IMR-90 (cell line): Measurements from ENCODE around the gene PTPRN2. TPM values are rescaled to one million over a fixed set of nuclear protein-coding genes. Genes with fewer than 3 reads are reported as not detected.

Experiments
- ATAC-seq: fragments of 200-7000 bp; cut with Tn5 transposase; 2 replicates; pipeline ENCODE4 v1.9.1; 2020; ENCODE audit warnings: low read depth, mild to moderate bottlenecking, moderate library complexity
- BruUV-seq: library from RNA; stranded (reverse); fragments of 400-500 nt; replicated peaks from 2 replicates; lab custom pipeline; 2021; lab: Mats Ljungman, UMichigan
- CTCF ChIA-PET: fragments of 300-600 bp; formaldehyde crosslinking; extraction: SDS; loops from one replicate; lab custom pipeline; 2021; ENCODE audit warnings: antibody characterized with exemption; lab: Yijun Ruan, JAX
- POLR2A ChIA-PET: fragments of 300-600 bp; sonication (Branson Sonifier 250); formaldehyde crosslinking; loops from one replicate; lab custom pipeline; 2022; ENCODE audit warnings: antibody characterized with exemption; ENCODE audit not compliant: unreplicated experiment; lab: Charles Lee
- DNase-seq: peaks from one replicate; pipeline ENCODE4 v3.0.0; 2013
- H2AFZ ChIP-seq: replicated peaks from 2 replicates; pipeline ENCODE3; 2013; ENCODE audit warnings: low read length, mild to moderate bottlenecking; ENCODE audit not compliant: poor library complexity
- H2AK5ac ChIP-seq: 2 replicates; pipeline ENCODE4 v1.6.1; 2013; ENCODE audit warnings: low read depth, low read length, inconsistent platforms
- H2AK9ac ChIP-seq: replicated peaks from 2 replicates; pipeline ENCODE3; 2013; ENCODE audit warnings: mild to moderate bottlenecking, low read depth, low read length, moderate library complexity; ENCODE audit not compliant: poor library complexity
- H2BK120ac ChIP-seq: 2 replicates; pipeline ENCODE4 v1.6.1; 2013; ENCODE audit warnings: low read depth, low read length, inconsistent platforms
- H2BK15ac ChIP-seq: 3 replicates; pipeline ENCODE4 v1.6.1; 2013; ENCODE audit warnings: low read depth, low read length, inconsistent platforms
- H2BK20ac ChIP-seq: 2 replicates; pipeline ENCODE4 v1.6.1; 2013; ENCODE audit warnings: low read depth, mild to moderate bottlenecking, inconsistent platforms, low read length, moderate library complexity
- H2BK5ac ChIP-seq: 2 replicates; pipeline ENCODE4 v1.6.1; 2013; ENCODE audit warnings: mild to moderate bottlenecking, low read depth, low read length, inconsistent platforms; ENCODE audit not compliant: poor library complexity, severe bottlenecking
- H3K14ac ChIP-seq: replicated peaks from 2 replicates; pipeline ENCODE4 v1.6.1; 2013; ENCODE audit warnings: low read depth, low read length, inconsistent platforms
- H3K18ac ChIP-seq: 2 replicates; pipeline ENCODE4 v1.6.1; 2013; ENCODE audit warnings: low read depth, low read length, control low read depth
- H3K23ac ChIP-seq: 2 replicates; pipeline ENCODE4 v1.6.1; 2013; ENCODE audit warnings: low read depth, low read length, inconsistent platforms
- H3K27ac ChIP-seq: 2 replicates; pipeline ENCODE4 v1.5.1; 2013; ENCODE audit warnings: mild to moderate bottlenecking, control low read depth, low read length; ENCODE audit not compliant: insufficient read depth
- H3K27me3 ChIP-seq: 2 replicates; pipeline ENCODE4 v1.6.1; 2013; ENCODE audit warnings: low read length; ENCODE audit not compliant: control insufficient read depth, insufficient read depth
- H3K36me3 ChIP-seq: 2 replicates; pipeline ENCODE4 v1.6.1; 2013; ENCODE audit warnings: low read length, mixed read lengths; ENCODE audit not compliant: control insufficient read depth, insufficient read depth
- H3K4ac ChIP-seq: 2 replicates; pipeline ENCODE4 v1.6.1; 2013; ENCODE audit warnings: low read depth, low read length, inconsistent platforms
- H3K4me1 ChIP-seq: 2 replicates; pipeline ENCODE4 v1.6.1; 2013; ENCODE audit warnings: low read length, mixed read lengths; ENCODE audit not compliant: control insufficient read depth, insufficient read depth
- H3K4me2 ChIP-seq: 2 replicates; pipeline ENCODE4 v1.6.1; 2013; ENCODE audit warnings: low read depth, mild to moderate bottlenecking, control low read depth, low read length, moderate library complexity
- H3K4me3 ChIP-seq: 2 replicates; pipeline ENCODE4 v1.5.1; 2013; ENCODE audit warnings: low read depth, mild to moderate bottlenecking, control low read depth, low read length, moderate library complexity; ENCODE audit not compliant: insufficient read depth
- H3K56ac ChIP-seq: 2 replicates; pipeline ENCODE4 v1.6.1; 2013; ENCODE audit warnings: low read length, inconsistent platforms; ENCODE audit not compliant: insufficient read depth; ENCODE audit errors: extremely low read depth
- H3K79me1 ChIP-seq, 2 experiments: 2 replicates each; pipeline ENCODE4 v1.6.1; 2013; ENCODE audit warnings: low read length in 2 of 2, inconsistent platforms in 1 of 2, low read depth in 1 of 2
- H3K9ac ChIP-seq: 2 replicates; pipeline ENCODE4 v1.6.1; 2013; ENCODE audit warnings: low read depth, low read length, control low read depth
- H3K9me1 ChIP-seq: 2 replicates; pipeline ENCODE4 v1.6.1; 2013; ENCODE audit warnings: low read length, inconsistent platforms; ENCODE audit not compliant: insufficient read depth
- H3K9me3 ChIP-seq: 2 replicates; pipeline ENCODE4 v1.6.1; 2013; ENCODE audit warnings: low read length; ENCODE audit not compliant: control insufficient read depth, insufficient read depth
- H4K20me1 ChIP-seq: 2 replicates; pipeline ENCODE4 v1.6.1; 2013; ENCODE audit warnings: low read length, inconsistent platforms; ENCODE audit not compliant: insufficient read depth
- H4K5ac ChIP-seq: 2 replicates; pipeline ENCODE4 v1.6.1; 2013; ENCODE audit warnings: mild to moderate bottlenecking, low read depth, low read length, control low read depth
- H4K8ac ChIP-seq, 2 experiments: 2 replicates each; pipeline ENCODE4 v1.6.1; 2013; ENCODE audit warnings: low read depth in 2 of 2, low read length in 2 of 2, control low read depth in 1 of 2, inconsistent platforms in 1 of 2
- H4K91ac ChIP-seq: 2 replicates; pipeline ENCODE4 v1.6.1; 2013; ENCODE audit warnings: low read depth, low read length, inconsistent platforms; ENCODE audit not compliant: insufficient read depth
- BHLHE40 ChIP-seq: fragments of 150-350 bp; IDR thresholded peaks from 2 replicates; pipeline ENCODE4 v1.6.1; 2016; ENCODE audit warnings: mild to moderate bottlenecking, low read depth, low read length
- CEBPB ChIP-seq: IDR thresholded peaks from 2 replicates; pipeline ENCODE4 v1.6.1; 2012; ENCODE audit warnings: low read depth, low read length, improper control_type of control experiment
- CHD1 ChIP-seq: IDR thresholded peaks from 2 replicates; pipeline ENCODE4 v1.6.1; 2012; ENCODE audit warnings: low read depth, low read length, improper control_type of control experiment
- CTCF ChIP-seq: conservative IDR thresholded peaks from 2 replicates; pipeline ENCODE4 v1.5.1; 2012; ENCODE audit warnings: mild to moderate bottlenecking, low read depth, low read length, improper control_type of control experiment
- ELK1 ChIP-seq: fragments of 150-350 bp; IDR thresholded peaks from 2 replicates; pipeline ENCODE4 v1.6.1; 2016; ENCODE audit warnings: low read depth, mild to moderate bottlenecking, low read length, moderate library complexity, borderline replicate concordance
- FOS ChIP-seq: fragments of 150-350 bp; IDR thresholded peaks from 2 replicates; pipeline ENCODE4 v1.6.1; 2016; ENCODE audit warnings: low read depth, low read length
- MAFK ChIP-seq: IDR thresholded peaks from 2 replicates; pipeline ENCODE4 v1.6.1; 2012; ENCODE audit warnings: low read depth, low read length, improper control_type of control experiment
- MAZ ChIP-seq: IDR thresholded peaks from 2 replicates; pipeline ENCODE4 v1.6.1; 2012; ENCODE audit warnings: low read depth, mild to moderate bottlenecking, low read length, improper control_type of control experiment, moderate library complexity, borderline replicate concordance
- MXI1 ChIP-seq: IDR thresholded peaks from 2 replicates; pipeline ENCODE4 v1.6.1; 2012; ENCODE audit warnings: low read depth, mild to moderate bottlenecking, low read length, moderate library complexity, borderline replicate concordance
- NFE2L2 ChIP-seq: fragments of 150-350 bp; IDR thresholded peaks from 2 replicates; pipeline ENCODE4 v1.6.1; 2016; ENCODE audit warnings: low read depth, mild to moderate bottlenecking, low read length
- POLR2A ChIP-seq: IDR thresholded peaks from 2 replicates; pipeline ENCODE4 v1.6.1; 2012; ENCODE audit warnings: mild to moderate bottlenecking, low read depth, low read length
- RAD21 ChIP-seq: IDR thresholded peaks from 2 replicates; pipeline ENCODE4 v1.6.1; 2012; ENCODE audit warnings: low read length, improper control_type of control experiment
- RCOR1 ChIP-seq: IDR thresholded peaks from 2 replicates; pipeline ENCODE4 v1.6.1; 2012; ENCODE audit warnings: mild to moderate bottlenecking, low read length, improper control_type of control experiment; ENCODE audit not compliant: insufficient replicate concordance
- RFX5 ChIP-seq: IDR thresholded peaks from 2 replicates; pipeline ENCODE4 v1.8.0; 2012; ENCODE audit warnings: low read depth, mild to moderate bottlenecking, low read length, moderate library complexity
- SMC3 ChIP-seq: fragments of 150-350 bp; IDR thresholded peaks from 2 replicates; pipeline ENCODE4 v1.6.1; 2016; ENCODE audit warnings: low read depth, mild to moderate bottlenecking, antibody characterized with exemption, low read length, moderate library complexity
- USF2 ChIP-seq: fragments of 150-350 bp; IDR thresholded peaks from 2 replicates; pipeline ENCODE4 v1.6.1; 2017; ENCODE audit warnings: mild to moderate bottlenecking, antibody characterized with exemption, low read length, low read depth
- WGBS, 2 experiments: methylation state at CpG; one replicate each; pipeline versions ENCODE4 v1.1.5 to v1.1.7; 2013; ENCODE audit warnings: missing lambda C conversion rate in 2 of 2; ENCODE audit not compliant: insufficient read length in 1 of 2; ENCODE audit errors: extremely low coverage in 2 of 2; 5-methylcytosine and 5-hydroxymethylcytosine counted together
- dilution Hi-C: fragments of 300-500 bp; cut with HindIII; formaldehyde crosslinking; loops from one replicate; pipeline ENCODE4 v1.14.3; 2018; ENCODE audit warnings: low sequenced_read_pairs; ENCODE audit not compliant: unreplicated experiment
- in situ Hi-C: fragments of 300-500 bp; cut with MboI; formaldehyde crosslinking; loops from 3 replicates; pipeline ENCODE4 v1.14.3; 2019; ENCODE audit warnings: low sequenced_read_pairs, inconsistent platforms, mixed read lengths
- intact Hi-C: fragments of 100-400 bp; cut with micrococcal nuclease; formaldehyde crosslinking; loops from 2 replicates; pipeline ENCODE4 v1.10.0; 2022
- polyA plus RNA-seq, 3 experiments: library from polyadenylated mRNA; depleted of rRNA; stranded (reverse); fragments of >200 nt; gene quantifications; 2 replicates each; pipeline ENCODE4 v1.2.3, GENCODE V29; 2012; ENCODE audit warnings: low replicate concordance in 1 of 3
- total RNA-seq: library from RNA; depleted of rRNA; stranded (reverse); fragments of >200 nt; gene quantifications from 2 replicates; pipeline ENCODE4 v1.2.3, GENCODE V29; 2012

PTPRN2 gene
- total and polyA plus RNA-seq, 2 of the 4 experiments (the other 2 are of a cell fraction), result 0.03 TPM; not detected in 1

- Histone ChIP-seq H3K36me3 (no peaks in the 10 kb centered on the region), H4K20me1 (no peaks in the 10 kb centered on the region), H2BK5ac (no peak overlapping the region), H4K91ac (no peak overlapping the region), H3K79me1 (no peaks in the 10 kb centered on the region), H4K8ac (no peak overlapping the region), H3K56ac (no peak overlapping the region), H2AFZ (no peak overlapping the region), H3K18ac (no peak overlapping the region), H3K23ac (no peak overlapping the region), H2BK15ac (no peak overlapping the region), H2AK5ac (no peak overlapping the region), H3K14ac (no peak overlapping the region), H3K27me3 (no peaks in the 10 kb centered on the region), H3K4ac (no peak overlapping the region), H2BK20ac (no peak overlapping the region), H3K4me1 (no peaks in the 10 kb centered on the region), H2AK9ac (no peak overlapping the region), H3K9me3 (peaks cover 50% of the 10 kb centered on the region), H3K4me3 (no peak overlapping the region), H3K4me2 (no peak overlapping the region), H3K9ac (no peak overlapping the region), H3K9me1 (no peaks in the 10 kb centered on the region), H3K27ac (no peak overlapping the region), H4K5ac (no peak overlapping the region), H2BK120ac (no peak overlapping the region)
- dilution Hi-C loops (no loop called here), intact Hi-C loops (no loop called here), in situ Hi-C loops (no loop called here)
- ChIA-PET CTCF (no interaction called here), POLR2A (no interaction called here)
- WGBS, 2 experiments, result 57% methylated on average over 7 of the region's 16 CpGs; no CpG with 5 or more reads in 1 of the 2 experiments
- BruUV-seq, result no TSS peak
- DNase-seq (no peak), ATAC-seq (no peak)
- TF ChIP-seq MXI1 (no peak), RFX5 (no peak), ELK1 (no peak), FOS (no peak), MAFK (no peak), MAZ (no peak), CHD1 (no peak), POLR2A (no peak), BHLHE40 (no peak), USF2 (no peak), NFE2L2 (no peak), RAD21 (no peak), RCOR1 (no peak), CEBPB (no peak), SMC3 (no peak), CTCF (no peak)
These were observed 874.0 kb downstream of the PTPRN2 start for GRCh38 chr7:157713591-157713990.
